Natural killer cell (primary cell): ENCODE data around the gene FGGY. TPM values are rescaled to one million over a fixed set of nuclear protein-coding genes. Genes with fewer than 3 reads are reported as not detected.

Experiments used
- ATAC-seq, 3 donors: fragments of 150-1000 bp in 2 of 3; fragments of 200-7000 bp in 1 of 3; cut with Tn5 transposase; 1 replicate in 1 of 3; 2 replicates in 2 of 3; pipeline ENCODE4 v1.10.0; 2021; ENCODE audit warnings: mild to moderate bottlenecking in 2 of 3, moderate library complexity in 2 of 3
- DNase-seq, 2 donors: peaks; one replicate each; pipeline versions ENCODE4 v3.0.0 to v3.0.0-alpha.2; 2013 to 2021; ENCODE audit warnings: mixed read lengths in 1 of 2
- H3K27ac ChIP-seq: one replicate; pipeline ENCODE4 v1.5.1; 2013; ENCODE audit warnings: mild to moderate bottlenecking, low read length
- H3K27me3 ChIP-seq: one replicate; pipeline ENCODE4 v1.6.1; 2013; ENCODE audit warnings: low read length; ENCODE audit not compliant: control insufficient read depth, insufficient read depth
- H3K36me3 ChIP-seq: one replicate; pipeline ENCODE4 v1.6.1; 2013; ENCODE audit warnings: low read length; ENCODE audit not compliant: control insufficient read depth, insufficient read depth
- H3K4me1 ChIP-seq: one replicate; pipeline ENCODE4 v1.6.1; 2013; ENCODE audit warnings: low read length; ENCODE audit not compliant: control insufficient read depth, insufficient read depth
- H3K4me3 ChIP-seq: one replicate; pipeline ENCODE4 v1.5.1; 2013; ENCODE audit warnings: low read length
- H3K9me3 ChIP-seq: one replicate; pipeline ENCODE4 v1.6.1; 2013; ENCODE audit warnings: low read length; ENCODE audit not compliant: control insufficient read depth, insufficient read depth
- H3K27ac Mint-ChIP-seq, 2 donors: one replicate each; pipeline ENCODE4 v1.8.0; 2022; ENCODE audit warnings: mild to moderate bottlenecking in 2 of 2, mixed read lengths in 2 of 2, moderate library complexity in 1 of 2
- H3K27me3 Mint-ChIP-seq, 2 donors: one replicate each; pipeline ENCODE4 v1.8.0; 2022; ENCODE audit warnings: low read depth in 2 of 2, mixed read lengths in 2 of 2
- H3K36me3 Mint-ChIP-seq: one replicate; pipeline ENCODE4 v1.8.0; 2022; ENCODE audit warnings: mixed read lengths
- H3K4me1 Mint-ChIP-seq, 2 donors: one replicate each; pipeline ENCODE4 v1.8.0; 2022; ENCODE audit warnings: mixed read lengths in 2 of 2
- H3K4me3 Mint-ChIP-seq: one replicate; pipeline ENCODE4 v1.8.0; 2022; ENCODE audit warnings: mild to moderate bottlenecking, moderate library complexity, mixed read lengths
- H3K9me3 Mint-ChIP-seq, 2 donors: one replicate each; pipeline ENCODE4 v1.8.0; 2022; ENCODE audit warnings: mixed read lengths in 2 of 2
- CTCF ChIP-seq: fragments of 200-600 bp; IDR thresholded peaks from one replicate; pipeline ENCODE4 v1.8.0; 2022; ENCODE audit warnings: antibody characterized with exemption
- WGBS: methylation state at CpG from one replicate; pipeline ENCODE4 v1.1.7; 2013; ENCODE audit warnings: missing lambda C conversion rate; ENCODE audit not compliant: insufficient coverage; 5-methylcytosine and 5-hydroxymethylcytosine counted together
- intact Hi-C: fragments of 100-400 bp; cut with micrococcal nuclease; formaldehyde crosslinking; loops from one replicate; pipeline ENCODE4 v1.14.2; 2022
- total RNA-seq, 4 donors: library from RNA; stranded (reverse); fragments of 120-200 nt in 1 of 4; gene quantifications; one replicate each; pipeline versions ENCODE4 v1.2.3 to v1.2.4, GENCODE V29; 2013 to 2022

FGGY gene
- total RNA-seq, 3 donors from 2014 or later (not counting 1 experiment from before 2014, with no cell fraction given), result 21.8 to 31.5 (median 21.8) TPM

GRCh38 chr1:59432531-59433439 is 135.9 kb downstream of the FGGY start:
- Mint-ChIP-seq H3K9me3 (no peaks in the 10 kb centered on the region), H3K4me3 (no peak overlapping the region), H3K4me1 (no peaks in the 10 kb centered on the region), H3K36me3 (no peaks in the 10 kb centered on the region), H3K27ac (no peak overlapping the region), H3K27me3 (no peaks in the 10 kb centered on the region)
- WGBS, result 84% methylated on average over 6 of the region's 6 CpGs
- no peak overlapping the region for H3K4me3 ChIP-seq
- TF ChIP-seq CTCF, result no peak
- H3K9me3 ChIP-seq, result no peaks in the 10 kb centered on the region
- ATAC-seq (no peak), DNase-seq (no peak)
- intact Hi-C loops, result no loop called here
- no peaks in the 10 kb centered on the region for H3K4me1 ChIP-seq
- no peak overlapping the region for H3K27ac ChIP-seq
- H3K27me3 ChIP-seq, result no peaks in the 10 kb centered on the region
- H3K36me3 ChIP-seq, result no peaks in the 10 kb centered on the region

- no peak for TF ChIP-seq CTCF
- Mint-ChIP-seq H3K4me1 (no peaks in the 10 kb centered on the region), H3K27me3 (no peaks in the 10 kb centered on the region), H3K36me3 (no peaks in the 10 kb centered on the region), H3K27ac (no peak overlapping the region), H3K4me3 (no peak overlapping the region), H3K9me3 (no peaks in the 10 kb centered on the region)
- 91% methylated on average over 6 of the region's 6 CpGs for WGBS
- Histone ChIP-seq H3K4me3 (no peak overlapping the region), H3K27me3 (no peaks in the 10 kb centered on the region), H3K36me3 (no peaks in the 10 kb centered on the region), H3K9me3 (no peaks in the 10 kb centered on the region), H3K27ac (no peak overlapping the region), H3K4me1 (no peaks in the 10 kb centered on the region)
- DNase-seq (no peak), ATAC-seq (no peak)
- intact Hi-C loops, result no loop called here
Observed at GRCh38 chr1:59433440-59433813, 136.5 kb downstream of the FGGY start.

GRCh38 chr1:59434336-59434735 is 137.4 kb downstream of the FGGY start:
- Mint-ChIP-seq H3K27ac (no peak overlapping the region), H3K36me3 (no peaks in the 10 kb centered on the region), H3K4me3 (no peak overlapping the region), H3K4me1 (no peaks in the 10 kb centered on the region), H3K9me3 (no peaks in the 10 kb centered on the region), H3K27me3 (no peaks in the 10 kb centered on the region)
- intact Hi-C loops, result no loop called here
- no peaks in the 10 kb centered on the region for H3K4me1 ChIP-seq
- H3K27me3 ChIP-seq, result no peaks in the 10 kb centered on the region
- TF ChIP-seq CTCF, result no peak
- 97% methylated on average over 3 of the region's 3 CpGs for WGBS
- no peak overlapping the region for H3K4me3 ChIP-seq
- H3K36me3 ChIP-seq, result no peaks in the 10 kb centered on the region
- H3K27ac ChIP-seq, result no peak overlapping the region
- DNase-seq, result no peak
- ATAC-seq, result no peak
- no peaks in the 10 kb centered on the region for H3K9me3 ChIP-seq

GRCh38 chr1:59436637-59437036 is 139.7 kb downstream of the FGGY start:
- Mint-ChIP-seq H3K4me1 (no peaks in the 10 kb centered on the region), H3K9me3 (no peaks in the 10 kb centered on the region), H3K27ac (no peak overlapping the region), H3K27me3 (no peaks in the 10 kb centered on the region), H3K4me3 (no peak overlapping the region), H3K36me3 (no peaks in the 10 kb centered on the region)
- no peak for ATAC-seq
- intact Hi-C loops, result no loop called here
- 77% methylated on average over 2 of the region's 2 CpGs for WGBS
- Histone ChIP-seq H3K9me3 (no peaks in the 10 kb centered on the region), H3K36me3 (no peaks in the 10 kb centered on the region), H3K27me3 (no peaks in the 10 kb centered on the region), H3K27ac (no peak overlapping the region), H3K4me1 (no peaks in the 10 kb centered on the region), H3K4me3 (no peak overlapping the region)
- TF ChIP-seq CTCF, result no peak
- DNase-seq, result no peak
